SK-N-SH (cell line): Measurements from ENCODE around the gene CAMKMT. TPM values are rescaled to one million over a fixed set of nuclear protein-coding genes. Genes with fewer than 3 reads are reported as not detected.

Experiments used
- CTCF ChIA-PET: fragments of 300-600, 350-600 bp; formaldehyde crosslinking; extraction: SDS; loops from one replicate; lab custom pipeline; 2021; lab: Yijun Ruan, JAX
- POLR2A ChIA-PET: fragments of 350-600 bp; sonication (Branson Sonifier 250); formaldehyde crosslinking; extraction: SDS; loops from one replicate; lab custom pipeline; 2020; ENCODE audit warnings: antibody characterized with exemption, inconsistent platforms; lab: Yijun Ruan, JAX
- DNase-seq: peaks from one replicate; pipeline ENCODE4 v3.0.0; 2012
- H2AFZ ChIP-seq: fragments of 200-600 bp; sonication (generic); 2 replicates; pipeline ENCODE4 v1.8.1; 2016; ENCODE audit warnings: antibody characterized with exemption, mild to moderate bottlenecking, low read depth
- H3F3A ChIP-seq: fragments of 200-600 bp; sonication (generic); replicated peaks from 2 replicates; pipeline ENCODE3; 2016; ENCODE audit warnings: antibody characterized with exemption, mild to moderate bottlenecking; ENCODE audit not compliant: insufficient read depth
- H3K27ac ChIP-seq, 2 experiments: fragments of 200-500 bp in 1 of 2; fragments of 200-600 bp in 1 of 2; sonication (Bioruptor generic) in 1 of 2; sonication (generic), shearing (Covaris generic) in 1 of 2; 2 replicates each; pipeline versions ENCODE4 v1.5.1 to v1.6.1; 2014 to 2016; ENCODE audit warnings: low read depth in 2 of 2, inconsistent platforms in 1 of 2, low read length in 1 of 2, mild to moderate bottlenecking in 1 of 2, mixed read lengths in 1 of 2
- H3K27me3 ChIP-seq: fragments of 200-600 bp; sonication (generic), shearing (Covaris generic); 2 replicates; pipeline ENCODE4 v1.6.1; 2016; ENCODE audit warnings: mixed run types; ENCODE audit not compliant: insufficient read depth
- H3K36me3 ChIP-seq, 2 experiments: fragments of 200-500 bp in 1 of 2; fragments of 200-600 bp in 1 of 2; sonication (Bioruptor generic) in 1 of 2; sonication (generic) in 1 of 2; replicated peaks in 1 of 2; 2 replicates each; pipeline versions ENCODE3 to v1.5.1; 2014 to 2016; ENCODE audit warnings: low read length in 1 of 2, mild to moderate bottlenecking in 1 of 2; ENCODE audit not compliant: insufficient read depth in 2 of 2, control insufficient read depth in 1 of 2
- H3K4me1 ChIP-seq, 2 experiments: fragments of 200-500 bp in 1 of 2; fragments of 200-600 bp in 1 of 2; sonication (Bioruptor generic) in 1 of 2; sonication (generic), shearing (Covaris generic) in 1 of 2; 2 replicates each; pipeline versions ENCODE4 v1.5.1 to v1.6.1; 2014 to 2016; ENCODE audit warnings: low read depth in 1 of 2, low read length in 1 of 2, mixed run types in 1 of 2; ENCODE audit not compliant: insufficient read depth in 2 of 2, control insufficient read depth in 1 of 2
- H3K4me2 ChIP-seq: fragments of 200-600 bp; sonication (generic), shearing (Covaris generic); 2 replicates; pipeline ENCODE4 v1.6.1; 2017; ENCODE audit warnings: mixed run types
- H3K4me3 ChIP-seq, 2 experiments: fragments of 200-500 bp in 1 of 2; fragments of 200-600 bp in 1 of 2; sonication (Bioruptor generic) in 1 of 2; sonication (generic), shearing (Covaris generic) in 1 of 2; 2 replicates each; pipeline versions ENCODE4 v1.5.1 to v1.8.1; 2014 to 2016; ENCODE audit warnings: low read depth in 2 of 2, inconsistent platforms in 1 of 2, low read length in 1 of 2, mild to moderate bottlenecking in 1 of 2, mixed read lengths in 1 of 2, moderate library complexity in 1 of 2
- H3K79me2 ChIP-seq: fragments of 200-600 bp; sonication (generic); 2 replicates; pipeline ENCODE4 v1.8.1; 2017; ENCODE audit warnings: mild to moderate bottlenecking; ENCODE audit not compliant: insufficient read depth
- H3K9ac ChIP-seq: fragments of 200-600 bp; sonication (generic); 2 replicates; pipeline ENCODE4 v1.6.1; 2017; ENCODE audit warnings: mixed run types
- H3K9me2 ChIP-seq: fragments of 200-600 bp; sonication (generic); 2 replicates; pipeline ENCODE4 v1.6.1; 2017; ENCODE audit warnings: mixed run types
- H3K9me3 ChIP-seq: fragments of 200-600 bp; sonication (generic); 2 replicates; pipeline ENCODE4 v1.6.1; 2017; ENCODE audit warnings: mixed run types, mild to moderate bottlenecking, moderate library complexity
- H4K20me1 ChIP-seq: fragments of 200-600 bp; sonication (generic); 2 replicates; pipeline ENCODE4 v1.6.1; 2017; ENCODE audit warnings: mild to moderate bottlenecking, mixed run types; ENCODE audit not compliant: insufficient read depth
- ELF1 ChIP-seq: IDR thresholded peaks from 2 replicates; pipeline ENCODE4 v1.4.0; 2012
- EZH2phosphoT487 ChIP-seq: fragments of 200-600 bp; sonication (generic); IDR thresholded peaks from 2 replicates; pipeline ENCODE4 v1.6.1; 2017; ENCODE audit warnings: low read depth, mixed run types, mild to moderate bottlenecking, antibody characterized with exemption, moderate library complexity, borderline replicate concordance
- FOSL2 ChIP-seq: IDR thresholded peaks from 2 replicates; pipeline ENCODE4 v1.4.0; 2012; ENCODE audit warnings: low read depth, mild to moderate bottlenecking, moderate library complexity, borderline replicate concordance
- FOXM1 ChIP-seq: IDR thresholded peaks from 2 replicates; pipeline ENCODE4 v1.4.0; 2012; ENCODE audit warnings: low read depth, mild to moderate bottlenecking
- GABPA ChIP-seq: IDR thresholded peaks from 2 replicates; pipeline ENCODE4 v1.4.0; 2012; ENCODE audit warnings: low read depth, mild to moderate bottlenecking
- GATA2 ChIP-seq: sonication (generic); formaldehyde crosslinking; IDR thresholded peaks from 2 replicates; pipeline ENCODE4 v1.5.0; 2020; ENCODE audit warnings: mild to moderate bottlenecking, missing genetic modification reagents
- IRF3 ChIP-seq: fragments of 150-350 bp; IDR thresholded peaks from 2 replicates; pipeline ENCODE4 v1.6.1; 2016; ENCODE audit warnings: mild to moderate bottlenecking, low read depth, low read length
- MAX ChIP-seq: IDR thresholded peaks from 2 replicates; pipeline ENCODE4 v1.4.0; 2012; ENCODE audit warnings: low read depth
- MXI1 ChIP-seq: IDR thresholded peaks from 2 replicates; pipeline ENCODE4 v1.6.1; 2012; ENCODE audit warnings: mild to moderate bottlenecking, low read depth, low read length, improper control_type of control experiment
- PBX3 ChIP-seq: IDR thresholded peaks from 2 replicates; pipeline ENCODE4; 2012
- POLR2AphosphoS5 ChIP-seq: IDR thresholded peaks from 2 replicates; pipeline ENCODE4 v1.6.1; 2012; ENCODE audit warnings: low read depth, low read length
- RCOR1 ChIP-seq: fragments of 150-350 bp; IDR thresholded peaks from 2 replicates; pipeline ENCODE4 v1.6.1; 2017; ENCODE audit warnings: antibody characterized with exemption, low read length
- REST ChIP-seq: IDR thresholded peaks from 2 replicates; pipeline ENCODE4 v1.6.1; 2012; ENCODE audit warnings: mild to moderate bottlenecking, low read depth, low read length, moderate library complexity
- RFX5 ChIP-seq: IDR thresholded peaks from 2 replicates; pipeline ENCODE4 v1.6.1; 2012; ENCODE audit warnings: mild to moderate bottlenecking, improper control_type of control experiment, low read length
- TAF1 ChIP-seq: IDR thresholded peaks from 2 replicates; pipeline ENCODE4 v1.6.1; 2012; ENCODE audit warnings: low read depth, mild to moderate bottlenecking, low read length, moderate library complexity, borderline replicate concordance
- TCF12 ChIP-seq: IDR thresholded peaks from 2 replicates; pipeline ENCODE4 v1.4.0; 2012
- USF1 ChIP-seq: IDR thresholded peaks from 2 replicates; pipeline ENCODE4 v1.4.0; 2012; ENCODE audit warnings: low read depth, borderline replicate concordance
- USF2 ChIP-seq: fragments of 150-350 bp; IDR thresholded peaks from 2 replicates; pipeline ENCODE4 v1.6.1; 2017; ENCODE audit warnings: antibody characterized with exemption, low read length, low read depth, borderline replicate concordance
- YY1 ChIP-seq: IDR thresholded peaks from 2 replicates; pipeline ENCODE4 v1.4.0; 2012; ENCODE audit warnings: low read depth, mild to moderate bottlenecking
- WGBS: methylation state at CpG from one replicate; pipeline ENCODE4 v1.1.6; 2017; ENCODE audit warnings: low lambda C conversion rate; 5-methylcytosine and 5-hydroxymethylcytosine counted together
- polyA plus RNA-seq, 3 experiments: library from polyadenylated mRNA; depleted of rRNA; stranded (reverse); fragments of >200 nt; gene quantifications; 2 replicates each; pipeline ENCODE4 v1.2.3, GENCODE V29; 2012

CAMKMT gene
- polyA plus RNA-seq, 1 of the 3 experiments (the other 2 are of a cell fraction): 5.9 TPM

- H3K79me2 ChIP-seq: peaks cover 17% of the 10 kb centered on the region
- ChIA-PET CTCF (interaction anchor here (0.6 to 4.3 kb wide), 3 partner anchors 9 to 308 kb away, joined by 3 to 19 read pairs (median 5); no protein-coding TSS in a partner anchor), POLR2A (interaction anchor here (0.8 kb wide), 1 partner anchor 9 kb away, joined by 3 read pairs; the partner anchor contains the start of genes CAMKMT and PREPL)
- no peak overlapping the region for H3K4me2 ChIP-seq
- peaks cover 0 to 18% of the 10 kb centered on the region in 2 experiments; a peak in 1 of 4 replicates for H3K4me1 ChIP-seq
- peaks cover 0 to 7% of the 10 kb centered on the region in 2 experiments for H3K36me3 ChIP-seq
- no peak overlapping the region for H3K4me3 ChIP-seq
- DNase-seq: no peak
- no peak for TF ChIP-seq IRF3
- TF ChIP-seq FOSL2: no peak
- TF ChIP-seq RFX5: no peak
- TF ChIP-seq YY1: no peak
- no peak for TF ChIP-seq EZH2phosphoT487
- no peak for TF ChIP-seq MXI1
- no peak for TF ChIP-seq REST
- no peak for TF ChIP-seq RCOR1
- TF ChIP-seq USF2: no peak
- TF ChIP-seq ELF1: no peak
- no peak overlapping the region for H3K9ac ChIP-seq
- H3K9me3 ChIP-seq: no peaks in the 10 kb centered on the region
- no peak overlapping the region for H2AFZ ChIP-seq
- H3K9me2 ChIP-seq: no peaks in the 10 kb centered on the region
- WGBS: 92% methylated on average over 1 of the region's 1 CpG
- peaks cover 17% of the 10 kb centered on the region for H3F3A ChIP-seq
- peaks cover 8% of the 10 kb centered on the region; the same call in 1 of the 2 replicates for H4K20me1 ChIP-seq
- H3K27me3 ChIP-seq: no peaks in the 10 kb centered on the region
- no peak overlapping the region for H3K27ac ChIP-seq
Measured at GRCh38 chr2:44352510-44352909, 9.2 kb upstream of the CAMKMT start.

- WGBS: 94% methylated on average over 6 of the region's 6 CpGs
- H3K79me2 ChIP-seq: peaks cover 27% of the 10 kb centered on the region
- no peak for TF ChIP-seq MAX
- no peak for TF ChIP-seq TCF12
- no peak for TF ChIP-seq GATA2
- TF ChIP-seq USF1: no peak
- TF ChIP-seq PBX3: no peak
- TF ChIP-seq MXI1: no peak
- TF ChIP-seq FOSL2: no peak
- no peak for TF ChIP-seq GABPA
- TF ChIP-seq TAF1: no peak
- no peak for TF ChIP-seq FOXM1
- no peak for TF ChIP-seq YY1
- TF ChIP-seq POLR2AphosphoS5: no peak
- TF ChIP-seq EZH2phosphoT487: no peak
Measured at GRCh38 chr2:44354761-44355160, 7.0 kb upstream of the CAMKMT start.

More at GRCh38 chr2:44354761-44355160, 7.0 kb upstream of the CAMKMT start:
- Histone ChIP-seq H3K9me3 (no peaks in the 10 kb centered on the region), H3K4me3 (no peak overlapping the region), H3K4me2 (no peak overlapping the region), H2AFZ (no peak overlapping the region), H3K27me3 (no peaks in the 10 kb centered on the region), H3K27ac (no peak overlapping the region), H4K20me1 (peaks cover 3% of the 10 kb centered on the region; the same call in 1 of the 2 replicates), H3K9ac (no peak overlapping the region), H3F3A (peaks cover 11% of the 10 kb centered on the region), H3K4me1 (peaks cover 2 to 9% of the 10 kb centered on the region in 2 experiments; a peak in 3 of 4 replicates), H3K36me3 (peaks cover 0 to 7% of the 10 kb centered on the region in 2 experiments), H3K9me2 (no peaks in the 10 kb centered on the region)
- ChIA-PET POLR2A (no interaction called here), CTCF (interaction anchor here (0.8 to 4.3 kb wide), 4 partner anchors 8 to 311 kb away, joined by 3 to 19 read pairs (median 6); no protein-coding TSS in a partner anchor)
- DNase-seq: no peak
